PFSK-1 (cell line): ENCODE measurements around the gene ATOSB. TPM values are rescaled to one million over a fixed set of nuclear protein-coding genes. Genes with fewer than 3 reads are reported as not detected.
A peak's percentile ranks its signal among the peaks of the same experiment; 100 is the strongest.

Experiments used
- FOXP2 ChIP-seq: optimal IDR thresholded peaks from 2 replicates; pipeline ENCODE3; 2011; ENCODE audit warnings: borderline replicate concordance, control low read depth, inconsistent platforms; ENCODE audit not compliant: insufficient read depth; ENCODE audit errors: extremely low read length, extremely low read depth
- POLR2AphosphoS5 ChIP-seq: IDR thresholded peaks from 2 replicates; pipeline ENCODE4 v1.6.1; 2012; ENCODE audit warnings: low read depth, mild to moderate bottlenecking, control low read depth, low read length, moderate library complexity
- SIN3A ChIP-seq: IDR thresholded peaks from 2 replicates; pipeline ENCODE4 v1.6.1; 2012; ENCODE audit warnings: mild to moderate bottlenecking, low read length, moderate library complexity, borderline replicate concordance; ENCODE audit not compliant: insufficient read depth
- TAF1 ChIP-seq: IDR thresholded peaks from 2 replicates; pipeline ENCODE4 v1.6.1; 2012; ENCODE audit warnings: low read length, control low read depth, borderline replicate concordance; ENCODE audit not compliant: insufficient read depth
- polyA plus RNA-seq: library from polyadenylated mRNA; unstranded; fragments of >200 nt; gene quantifications from one replicate; pipeline ENCODE4 v1.2.1, GENCODE V29; 2012; ENCODE audit warnings: low read depth, missing spikeins; ENCODE audit not compliant: insufficient read length
- TF ChIP-seq, protein P1 (sequence below), 2 experiments: IDR thresholded peaks; 2 replicates each; pipeline versions ENCODE4 v1.6.1 to v1.8.0; 2011 to 2012; ENCODE audit warnings: low read depth in 2 of 2, low read length in 2 of 2, control low read depth in 1 of 2, inconsistent platforms in 1 of 2, mild to moderate bottlenecking in 1 of 2, moderate library complexity in 1 of 2; ENCODE audit not compliant: insufficient read depth in 1 of 2

ATOSB gene, protein sequence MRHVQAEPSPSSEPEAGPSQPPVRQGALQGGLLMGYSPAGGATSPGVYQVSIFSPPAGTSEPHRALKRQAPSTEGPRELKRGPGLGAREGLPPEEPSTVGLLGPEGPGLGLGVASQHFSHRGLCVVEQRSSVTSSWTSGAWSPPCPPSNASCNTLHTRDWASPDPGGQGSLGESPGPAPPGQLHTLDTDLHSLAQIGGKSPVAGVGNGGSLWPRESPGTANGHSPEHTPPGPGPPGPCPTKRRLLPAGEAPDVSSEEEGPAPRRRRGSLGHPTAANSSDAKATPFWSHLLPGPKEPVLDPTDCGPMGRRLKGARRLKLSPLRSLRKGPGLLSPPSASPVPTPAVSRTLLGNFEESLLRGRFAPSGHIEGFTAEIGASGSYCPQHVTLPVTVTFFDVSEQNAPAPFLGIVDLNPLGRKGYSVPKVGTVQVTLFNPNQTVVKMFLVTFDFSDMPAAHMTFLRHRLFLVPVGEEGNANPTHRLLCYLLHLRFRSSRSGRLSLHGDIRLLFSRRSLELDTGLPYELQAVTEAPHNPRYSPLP
- polyA plus RNA-seq: 8.3 TPM

DNA sequence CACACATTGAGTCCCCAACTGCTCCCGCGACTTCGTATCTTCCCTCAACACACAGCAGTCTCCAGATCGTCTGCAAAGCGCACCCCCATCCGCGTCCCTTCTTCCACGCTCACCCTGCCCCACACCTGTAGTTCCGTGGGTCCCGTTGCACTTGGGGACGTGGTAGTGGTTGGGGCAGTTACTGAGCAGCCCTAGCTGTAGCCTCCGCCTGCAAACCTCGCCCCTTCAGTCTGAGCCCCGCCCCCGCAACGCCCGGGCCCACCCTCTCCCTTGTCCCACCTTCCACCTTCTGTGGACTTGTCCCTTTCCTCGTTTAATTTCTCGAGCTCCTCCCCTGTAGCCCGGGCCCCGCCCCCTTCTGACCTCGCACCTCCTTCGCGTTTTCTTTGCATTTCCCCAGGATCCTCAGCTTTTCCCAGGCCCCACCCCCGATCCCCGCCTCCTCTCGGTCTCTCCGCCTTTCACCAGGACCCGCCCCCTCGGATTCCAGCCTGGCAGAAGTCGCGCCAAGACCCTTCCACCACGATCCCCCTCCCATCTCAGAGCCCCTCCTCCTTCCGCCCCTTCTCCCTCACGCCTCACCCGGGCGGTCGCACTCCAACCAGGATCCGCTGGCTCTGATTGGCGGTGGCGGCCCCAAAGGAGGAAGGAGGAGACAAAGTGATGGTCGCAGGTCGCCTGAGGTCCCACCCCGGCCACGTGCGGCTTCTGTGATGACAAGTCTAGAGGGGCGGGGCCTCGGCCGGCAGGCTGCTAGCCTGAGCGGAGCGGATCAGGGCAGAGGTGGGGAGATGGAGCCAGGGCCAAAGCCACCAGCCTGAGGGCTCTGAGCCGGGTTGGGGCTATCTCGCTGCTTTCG lies at the start of gene ATOSB:
ATOSB (minus strand) TSS at position 183 of the 859 bp plus-strand sequence. CDS start 7,588 bp downstream, outside the sequence.
- TF ChIP-seq TAF1: no peak
- peak; percentile 47 for TF ChIP-seq FOXP2
- TF ChIP-seq SIN3A: peak; percentile 61; the same call in 1 of the 2 replicates

- TF ChIP-seq TAF1: no peak
- no peak for TF ChIP-seq SIN3A
- TF ChIP-seq, protein P1, sequence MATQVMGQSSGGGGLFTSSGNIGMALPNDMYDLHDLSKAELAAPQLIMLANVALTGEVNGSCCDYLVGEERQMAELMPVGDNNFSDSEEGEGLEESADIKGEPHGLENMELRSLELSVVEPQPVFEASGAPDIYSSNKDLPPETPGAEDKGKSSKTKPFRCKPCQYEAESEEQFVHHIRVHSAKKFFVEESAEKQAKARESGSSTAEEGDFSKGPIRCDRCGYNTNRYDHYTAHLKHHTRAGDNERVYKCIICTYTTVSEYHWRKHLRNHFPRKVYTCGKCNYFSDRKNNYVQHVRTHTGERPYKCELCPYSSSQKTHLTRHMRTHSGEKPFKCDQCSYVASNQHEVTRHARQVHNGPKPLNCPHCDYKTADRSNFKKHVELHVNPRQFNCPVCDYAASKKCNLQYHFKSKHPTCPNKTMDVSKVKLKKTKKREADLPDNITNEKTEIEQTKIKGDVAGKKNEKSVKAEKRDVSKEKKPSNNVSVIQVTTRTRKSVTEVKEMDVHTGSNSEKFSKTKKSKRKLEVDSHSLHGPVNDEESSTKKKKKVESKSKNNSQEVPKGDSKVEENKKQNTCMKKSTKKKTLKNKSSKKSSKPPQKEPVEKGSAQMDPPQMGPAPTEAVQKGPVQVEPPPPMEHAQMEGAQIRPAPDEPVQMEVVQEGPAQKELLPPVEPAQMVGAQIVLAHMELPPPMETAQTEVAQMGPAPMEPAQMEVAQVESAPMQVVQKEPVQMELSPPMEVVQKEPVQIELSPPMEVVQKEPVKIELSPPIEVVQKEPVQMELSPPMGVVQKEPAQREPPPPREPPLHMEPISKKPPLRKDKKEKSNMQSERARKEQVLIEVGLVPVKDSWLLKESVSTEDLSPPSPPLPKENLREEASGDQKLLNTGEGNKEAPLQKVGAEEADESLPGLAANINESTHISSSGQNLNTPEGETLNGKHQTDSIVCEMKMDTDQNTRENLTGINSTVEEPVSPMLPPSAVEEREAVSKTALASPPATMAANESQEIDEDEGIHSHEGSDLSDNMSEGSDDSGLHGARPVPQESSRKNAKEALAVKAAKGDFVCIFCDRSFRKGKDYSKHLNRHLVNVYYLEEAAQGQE (IDR thresholded peaks at IDR 0.05; ENCODE audit: insufficient read depth in 1 of 2, low read depth in 2 of 2, low read length in 2 of 2): no peak
- no peak for TF ChIP-seq FOXP2
- TF ChIP-seq POLR2AphosphoS5: no peak
Measured at GRCh38 chr9:35164711-35165110, 49.0 kb upstream of the ATOSB start.

DNA sequence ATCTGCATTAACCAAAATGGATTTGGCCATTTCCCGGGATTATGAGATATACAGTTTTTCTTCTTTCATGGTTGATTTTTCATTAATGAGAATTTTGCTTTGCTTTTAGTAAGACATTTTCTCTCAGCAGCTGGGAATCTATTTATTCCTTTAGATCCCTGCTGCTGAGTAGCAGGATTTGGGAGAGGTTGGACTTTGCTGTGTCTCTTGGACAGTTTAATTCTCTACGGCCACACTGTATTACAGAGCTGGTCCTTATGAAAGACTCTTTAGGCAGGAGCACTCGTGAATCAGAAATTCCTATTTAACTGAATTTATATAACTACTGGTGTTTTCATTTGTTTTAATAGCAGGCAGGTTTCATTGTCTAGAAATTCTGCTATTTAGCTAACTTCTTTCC lies 47.8 kb upstream of the ATOSB start:
- TF ChIP-seq SIN3A (no peak), TAF1 (no peak), FOXP2 (no peak), POLR2AphosphoS5 (no peak)
- TF ChIP-seq, protein P1 (IDR thresholded peaks at IDR 0.05; ENCODE audit: insufficient read depth in 1 of 2, low read depth in 2 of 2, low read length in 2 of 2): no peak

- TF ChIP-seq SIN3A (no peak), FOXP2 (no peak), TAF1 (no peak), POLR2AphosphoS5 (no peak)
- TF ChIP-seq, protein P1 (IDR thresholded peaks at IDR 0.05; ENCODE audit: insufficient read depth in 1 of 2, low read depth in 2 of 2, low read length in 2 of 2): no peak
Measured at GRCh38 chr9:35162605-35163315, 47.1 kb upstream of the ATOSB start.

DNA sequence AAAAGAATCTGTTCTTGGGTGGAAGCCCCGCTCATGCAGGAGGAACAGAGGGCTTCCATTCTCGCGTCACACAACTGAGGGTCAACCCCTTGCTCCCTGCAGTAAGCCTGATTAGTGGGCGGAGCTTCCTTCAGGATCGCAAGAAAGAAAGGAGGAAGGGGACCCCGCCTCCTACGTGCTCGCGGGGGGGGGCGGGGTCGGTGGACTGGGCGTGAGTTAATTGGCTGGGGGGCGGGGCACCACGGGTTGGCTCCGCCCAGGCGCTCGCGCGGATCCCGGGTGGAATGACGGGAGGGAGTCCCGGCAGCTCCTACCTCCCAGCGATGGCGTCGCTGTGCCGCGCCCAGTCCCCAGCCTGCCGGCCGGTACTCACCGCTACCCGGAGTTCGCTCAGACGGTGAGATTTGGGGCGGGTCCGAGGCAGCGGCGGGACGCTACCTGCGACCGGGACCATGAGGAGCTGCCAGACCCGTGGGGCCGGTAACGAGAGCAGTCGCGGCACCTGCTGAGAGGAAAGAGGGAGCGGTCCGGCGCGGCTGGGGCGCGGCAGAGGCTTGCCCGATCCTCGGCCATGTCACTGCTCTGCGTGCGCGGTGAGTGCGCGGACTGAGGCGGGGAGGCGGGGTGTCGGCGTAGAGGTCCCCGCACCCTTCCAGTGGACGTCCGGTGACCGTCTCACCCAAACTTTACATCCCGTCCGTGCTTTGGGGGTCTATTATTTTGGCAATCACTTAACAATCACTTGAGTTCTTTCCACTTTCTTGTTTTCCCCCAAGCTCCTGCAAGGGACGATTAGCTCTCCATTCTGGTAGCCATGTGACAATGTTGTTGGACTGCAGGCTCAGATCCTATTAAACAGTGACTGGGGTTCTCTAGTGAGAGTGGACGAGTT lies 46.3 kb upstream of the ATOSB start, which contains the start of gene UNC13B:
UNC13B (plus strand) TSS at position 297 of the 892 bp plus-strand sequence; CDS start at position 572, 275 bp downstream.
- no peak for TF ChIP-seq SIN3A
- TF ChIP-seq, protein P1 (IDR thresholded peaks at IDR 0.05; ENCODE audit: insufficient read depth in 1 of 2, low read depth in 2 of 2, low read length in 2 of 2): no peak
- peak; percentile 43 for TF ChIP-seq FOXP2
- peak; percentile 49; the same call in 1 of the 2 replicates for TF ChIP-seq POLR2AphosphoS5
- no peak for TF ChIP-seq TAF1
